ENCODE measurements around the gene NAB2. TPM values are rescaled to one million over a fixed set of nuclear protein-coding genes. Genes with fewer than 3 reads are reported as not detected.

Gene NAB2
- total and polyA plus RNA-seq, 9 of the 15 experiments (the other 6 are each of a cell fraction or from before 2014, with no cell fraction given) = 0.45 to 40.9 (median 20.4) TPM

- no peak overlapping the region for H3K4me3 ChIP-seq
- ChIA-PET CTCF (ENCODE audit: low intra/inter-chr PET ratio) (interaction anchor here (1.2 to 4.5 kb wide), 7 partner anchors 18 to 113 kb away, joined by 3 to 73 read pairs (median 9); partner anchors contain the start of gene STAT6), POLR2A (interaction anchor here (0.7 to 3.4 kb wide), 6 partner anchors 9 to 42 kb away, joined by 3 to 29 read pairs (median 6); partner anchors contain the start of genes NEMP1 and STAT6)
- peak; percentile 97 for ATAC-seq
- no peaks in the 10 kb centered on the region for H3K9me3 ChIP-seq (replicated peaks; ENCODE audit: control insufficient read depth, insufficient read depth, low read depth, low read length)
- WGBS (ENCODE audit: insufficient coverage, low coverage, missing lambda C conversion rate) = 38% methylated on average over 3 of the region's 3 CpGs
- peaks cover 0 to 7% of the 10 kb centered on the region in 2 experiments; a peak in 1 of 5 replicates for H3K4me1 ChIP-seq (replicated peaks in 1 of 2; ENCODE audit: control insufficient read depth in 2 of 2, insufficient read depth in 2 of 2, low read length in 2 of 2)
- intact Hi-C loops (cut with micrococcal nuclease) = loop anchor here (1.0 to 2.0 kb wide), 3 partner anchors 24 to 113 kb away; no protein-coding TSS in a partner anchor
- no peaks in the 10 kb centered on the region for H4K20me1 ChIP-seq (replicated peaks; ENCODE audit: control insufficient read depth, insufficient read depth, low read length)
- FAIRE-seq = peak; percentile 93
- no peak overlapping the region for H3K4me2 ChIP-seq (ENCODE audit: insufficient read depth, low read length)
- H3K9ac ChIP-seq (ENCODE audit: insufficient read depth in 1 of 2, low read depth in 2 of 2, low read length in 2 of 2) = 0 out of 4 replicates have a peak overlapping the region, but pooled peaks of 1 of the 2 experiments have one; percentile 0
- BruUV-seq (replicated peaks) = no TSS peak
- H3K9me1 ChIP-seq (ENCODE audit: control insufficient read depth, insufficient read depth, low read length) = no peaks in the 10 kb centered on the region
- H2AFZ ChIP-seq (ENCODE audit: low read depth, low read length) = no peak overlapping the region
- peaks cover 8% of the 10 kb centered on the region for H3K79me2 ChIP-seq (ENCODE audit: control insufficient read depth, insufficient read depth, low read length)
- H3K27ac ChIP-seq (ENCODE audit: extremely low read depth, low read depth, low read length) = no peak overlapping the region
- in situ Hi-C loops (cut with MboI) = loop anchor here (5.0 to 10.0 kb wide), 3 partner anchors 43 to 315 kb away; partner anchors contain the start of genes PRIM1 and STAT6
- DNase-seq (ENCODE audit: extremely low read depth in 1 of 4, low spot score in 3 of 4) = peak; percentile 43 to 84 (median 50)
- H3K36me3 ChIP-seq (ENCODE audit: control insufficient read depth, insufficient read depth, low read length) = peaks cover 77% of the 10 kb centered on the region
- no peaks in the 10 kb centered on the region for H3K27me3 ChIP-seq (ENCODE audit: control insufficient read depth in 2 of 2, insufficient read depth in 2 of 2, low read length in 2 of 2)
- no peak for TF ChIP-seq PPARD (CRISPR knock-in tag; IDR thresholded peaks at IDR 0.05)
- no peak; the same call in 1 of the 2 replicates for TF ChIP-seq ZNF239 (CRISPR knock-in tag; IDR thresholded peaks at IDR 0.05)
- peak; percentile 98 for TF ChIP-seq DEAF1 (CRISPR knock-in tag; IDR thresholded peaks at IDR 0.05)
- TF ChIP-seq RAD21 (CRISPR knock-in tag; conservative IDR thresholded peaks at IDR 0.05 in 1 of 2, IDR thresholded peaks at IDR 0.05 in 1 of 2) = peak; percentile 97 to 99
- TF ChIP-seq MAZ (CRISPR knock-in tag; conservative IDR thresholded peaks at IDR 0.05 in 1 of 2, IDR thresholded peaks at IDR 0.05 in 1 of 2) = 0 out of 4 replicates have a peak, but pooled peaks of 1 of the 2 experiments have one; percentile 39
- TF ChIP-seq ZNF449 (CRISPR knock-in tag; IDR thresholded peaks at IDR 0.05) = no peak
- TF ChIP-seq HEY1 (CRISPR knock-in tag; IDR thresholded peaks at IDR 0.05; ENCODE audit: borderline replicate concordance) = peak; percentile 32; the same call in 1 of the 2 replicates
- TF ChIP-seq NFE2 (IDR thresholded peaks at IDR 0.05; ENCODE audit: low read depth) = peak; percentile 61; the same call in 1 of the 2 replicates
- 0 out of 2 replicates have a peak, but pooled peaks have one; percentile 19 for TF ChIP-seq CREM (IDR thresholded peaks at IDR 0.05; ENCODE audit: low read depth)
- no peak for TF ChIP-seq EP300 (IDR thresholded peaks at IDR 0.05; ENCODE audit: low read length)
- no peak for TF ChIP-seq ZNF57 (CRISPR knock-in tag; IDR thresholded peaks at IDR 0.05)
- TF ChIP-seq ZNF584 (CRISPR knock-in tag; IDR thresholded peaks at IDR 0.05; ENCODE audit: low read depth) = no peak
- no peak for TF ChIP-seq RNF2 (IDR thresholded peaks at IDR 0.05)
- 0 out of 2 replicates have a peak, but pooled peaks have one; percentile 22 for TF ChIP-seq TRIM28 (IDR thresholded peaks at IDR 0.05)
- 0 out of 2 replicates have a peak, but pooled peaks have one; percentile 45 for TF ChIP-seq KLF16 (IDR thresholded peaks at IDR 0.05)
- 0 out of 4 replicates have a peak, but pooled peaks of 1 of the 2 experiments have one; percentile 11 for TF ChIP-seq RCOR1 (IDR thresholded peaks at IDR 0.05; ENCODE audit: borderline replicate concordance in 1 of 2, low read depth in 2 of 2, low read length in 2 of 2)
- TF ChIP-seq MEIS2 (IDR thresholded peaks at IDR 0.05; ENCODE audit: partially characterized antibody) = peak; percentile 2
- no peak for TF ChIP-seq HOXB6 (CRISPR knock-in tag; IDR thresholded peaks at IDR 0.05; ENCODE audit: borderline replicate concordance)
- peak in 1 of 2 experiments; percentile 47; a peak in 1 of 4 replicates for TF ChIP-seq TEAD1 (CRISPR knock-in tag; IDR thresholded peaks at IDR 0.05)
Observed at GRCh38 chr12:57069523-57069922, 19.4 kb upstream of the NAB2 start.

All from K562 (cell line).